WERI-Rb-1 (cell line): ENCODE measurements around the gene ZNF576.

Experiments used
- DNase-seq: peaks from one replicate; pipeline ENCODE4 v3.0.0-alpha.2; 2020
- H3K27ac ChIP-seq: fragments of 250-450 bp; sonication (Bioruptor Pico); 2 replicates; pipeline ENCODE4 v1.5.1; 2020; ENCODE audit warnings: mild to moderate bottlenecking, moderate library complexity
- H3K27me3 ChIP-seq: fragments of 250-450 bp; sonication (Bioruptor Pico); 2 replicates; pipeline ENCODE4 v1.5.1; 2021; ENCODE audit warnings: mild to moderate bottlenecking, low read depth, moderate library complexity; ENCODE audit not compliant: insufficient read depth, severe bottlenecking
- H3K36me3 ChIP-seq: fragments of 250-450 bp; sonication (Bioruptor Pico); 2 replicates; pipeline ENCODE4 v1.5.1; 2020; ENCODE audit warnings: mild to moderate bottlenecking, moderate library complexity
- H3K4me3 ChIP-seq: 2 replicates; pipeline ENCODE4 v1.5.1; 2011; ENCODE audit warnings: low read depth, mild to moderate bottlenecking, control low read depth, low read length
- H3K9me3 ChIP-seq: fragments of 250-450 bp; sonication (Bioruptor Pico); 2 replicates; pipeline ENCODE4 v1.5.1; 2021; ENCODE audit warnings: mild to moderate bottlenecking, moderate library complexity; ENCODE audit not compliant: severe bottlenecking
- CTCF ChIP-seq: IDR thresholded peaks from 2 replicates; pipeline ENCODE4 v1.5.1; 2011; ENCODE audit warnings: low read depth, mild to moderate bottlenecking, control low read depth, inconsistent platforms, low read length

The ZNF576 gene

GRCh38 chr19:43570174-43570791 is 26.1 kb upstream of the ZNF576 start:
- peaks cover 40% of the 10 kb centered on the region for H3K36me3 ChIP-seq
- no peak overlapping the region for H3K4me3 ChIP-seq
- no peaks in the 10 kb centered on the region for H3K27me3 ChIP-seq
- H3K27ac ChIP-seq, result no peak overlapping the region
- no peak for DNase-seq
- H3K9me3 ChIP-seq, result no peaks in the 10 kb centered on the region
- no peak for TF ChIP-seq CTCF

GRCh38 chr19:43572171-43572588 is 24.2 kb upstream of the ZNF576 start:
- no peak for DNase-seq
- H3K9me3 ChIP-seq, result no peaks in the 10 kb centered on the region
- TF ChIP-seq CTCF, result no peak
- peaks cover 40% of the 10 kb centered on the region for H3K36me3 ChIP-seq
- H3K27ac ChIP-seq, result no peak overlapping the region
- no peak overlapping the region for H3K4me3 ChIP-seq
- no peaks in the 10 kb centered on the region for H3K27me3 ChIP-seq

- Histone ChIP-seq H3K27me3 (no peaks in the 10 kb centered on the region), H3K27ac (peak overlapping the region; percentile 92), H3K36me3 (peaks cover 34% of the 10 kb centered on the region), H3K9me3 (no peaks in the 10 kb centered on the region), H3K4me3 (peak overlapping the region; percentile 100)
- no peak for TF ChIP-seq CTCF
- peak; percentile 23 for DNase-seq
Observed at GRCh38 chr19:43574424-43575155, 21.8 kb upstream of the ZNF576 start.

- no peak for TF ChIP-seq CTCF
- peak within 1 kb of the TSS; percentile 100 for H3K4me3 ChIP-seq
- H3K27ac ChIP-seq, result peak within 1 kb of the TSS; percentile 92
- H3K27me3 ChIP-seq, result no peaks in the 10 kb centered on the region
- H3K36me3 ChIP-seq, result peaks cover 31% of the 10 kb centered on the region
- H3K9me3 ChIP-seq, result no peaks in the 10 kb centered on the region
- peak; percentile 98 for DNase-seq
Observed at GRCh38 chr19:43575156-43575950, 21.0 kb upstream of the ZNF576 start, which contains the start of the genes PINLYP and XRCC1. PINLYP (plus strand) TSS chr19:43575801; CDS start chr19:43577192, 1,391 bp downstream. XRCC1 (minus strand) TSS chr19:43575527; CDS start chr19:43575458, 69 bp downstream.

GRCh38 chr19:43575955-43576878 is 20.2 kb upstream of the ZNF576 start:
- Histone ChIP-seq H3K27me3 (no peaks in the 10 kb centered on the region), H3K36me3 (peaks cover 25% of the 10 kb centered on the region), H3K4me3 (peak overlapping the region; percentile 36), H3K9me3 (no peaks in the 10 kb centered on the region), H3K27ac (peak overlapping the region; percentile 76)
- DNase-seq, result no peak
- TF ChIP-seq CTCF, result no peak
